ENCODE data around the gene GNB1L. TPM values are rescaled to one million over a fixed set of nuclear protein-coding genes. Genes with fewer than 3 reads are reported as not detected.

GNB1L gene
- total and polyA plus RNA-seq, 9 of the 15 experiments (the other 6 are each of a cell fraction or from before 2014, with no cell fraction given) = 0.56 to 50.5 (median 10.2) TPM

- FAIRE-seq = no peak
- intact Hi-C loops (cut with micrococcal nuclease) (loop anchor here (2.0 kb wide), 1 partner anchor 35 kb away; no protein-coding TSS in a partner anchor), in situ Hi-C loops (cut with MboI) (no loop called here)
- H3K9me1 ChIP-seq (ENCODE audit: control insufficient read depth, insufficient read depth, low read length) = peaks cover 6% of the 10 kb centered on the region
- ChIA-PET POLR2A (interaction anchor here (0.7 to 6.7 kb wide), 4 partner anchors 10 to 34 kb away, joined by 4 to 78 read pairs (median 21); no protein-coding TSS in a partner anchor), CTCF (ENCODE audit: low intra/inter-chr PET ratio) (interaction anchor here (1.7 kb wide), 1 partner anchor 10 kb away, joined by 9 read pairs; no protein-coding TSS in a partner anchor)
- peak overlapping the region; percentile 34 for H3K4me3 ChIP-seq
- H3K36me3 ChIP-seq (ENCODE audit: control insufficient read depth, insufficient read depth, low read length) = peaks cover 8% of the 10 kb centered on the region; the same call in 1 of the 3 replicates
- peak overlapping the region in 1 of 2 experiments; percentile 74; a peak in 2 of 4 replicates for H3K9ac ChIP-seq (ENCODE audit: insufficient read depth in 1 of 2, low read depth in 2 of 2, low read length in 2 of 2)
- peaks cover 23% of the 10 kb centered on the region for H3K79me2 ChIP-seq (ENCODE audit: control insufficient read depth, insufficient read depth, low read length)
- ATAC-seq = no peak
- no peak for DNase-seq (ENCODE audit: extremely low read depth in 1 of 4, low spot score in 3 of 4)
- 54% methylated on average over 36 of the region's 36 CpGs for WGBS (ENCODE audit: insufficient coverage, low coverage, missing lambda C conversion rate)
- peaks cover 6 to 91% of the 10 kb centered on the region in 2 experiments; a peak in 3 of 5 replicates for H3K4me1 ChIP-seq (replicated peaks in 1 of 2; ENCODE audit: control insufficient read depth in 2 of 2, insufficient read depth in 2 of 2, low read length in 2 of 2)
- BruUV-seq (replicated peaks) = no TSS peak
- no peak overlapping the region for H3K4me2 ChIP-seq (ENCODE audit: insufficient read depth, low read length)
- no peaks in the 10 kb centered on the region for H3K9me3 ChIP-seq (replicated peaks; ENCODE audit: control insufficient read depth, insufficient read depth, low read depth, low read length)
- peaks cover 0 to 14% of the 10 kb centered on the region in 2 experiments; a peak in 2 of 5 replicates for H3K27me3 ChIP-seq (ENCODE audit: control insufficient read depth in 2 of 2, insufficient read depth in 2 of 2, low read length in 2 of 2)
- TF ChIP-seq HNRNPL (IDR thresholded peaks at IDR 0.05; ENCODE audit: low read depth, low read length) (0 out of 2 replicates have a peak, but pooled peaks have one; percentile 14), ZNF561 (CRISPR knock-in tag; conservative IDR thresholded peaks at IDR 0.05) (no peak), MCM2 (IDR thresholded peaks at IDR 0.05; ENCODE audit: low read depth) (no peak), RBM14 (IDR thresholded peaks at IDR 0.05; ENCODE audit: borderline replicate concordance, insufficient read depth, low read depth, low read length) (0 out of 2 replicates have a peak, but pooled peaks have one; percentile 21), RBBP5 (IDR thresholded peaks at IDR 0.05; ENCODE audit: borderline replicate concordance, insufficient read depth, low read length, poor library complexity, severe bottlenecking) (peak; percentile 36)
- no peak overlapping the region; the same call in 2 of the 3 replicates for H3K27ac ChIP-seq (ENCODE audit: extremely low read depth, low read depth, low read length)
- 0 out of 2 replicates have a peak, but pooled peaks cover 3% of the 10 kb centered on the region for H4K20me1 ChIP-seq (replicated peaks; ENCODE audit: control insufficient read depth, insufficient read depth, low read length)
- H2AFZ ChIP-seq (ENCODE audit: low read depth, low read length) = no peak overlapping the region
Measured at GRCh38 chr22:19766240-19766510, 88.5 kb downstream of the GNB1L start.
